Natural killer cell treated with Interleukin-12 subunit alpha and Interleukin-12 subunit beta and Interleukin-15 and Interleukin-18, amount 100 ng/mL, for 72 hours (primary cell): ENCODE data around the gene AUTS2. TPM values are rescaled to one million over a fixed set of nuclear protein-coding genes. Genes with fewer than 3 reads are reported as not detected.

Experiments used
- ATAC-seq, 2 donors: fragments of 150-1000 bp; cut with Tn5 transposase in 1 of 2; sonication (Bioruptor Pico), chemical (Tn5 transposase) in 1 of 2; 2 replicates each; pipeline ENCODE4 v1.10.0; 2021
- DNase-seq: peaks from one replicate; pipeline ENCODE4 v3.0.0; 2022; ENCODE audit warnings: low spot score
- H3K27ac Mint-ChIP-seq, 2 donors: 1 replicate in 1 of 2; 2 replicates in 1 of 2; pipeline ENCODE4 v1.8.0; 2022; ENCODE audit warnings: mixed read lengths in 2 of 2, mild to moderate bottlenecking in 1 of 2, moderate library complexity in 1 of 2
- H3K27me3 Mint-ChIP-seq, 2 donors: 1 replicate in 1 of 2; 2 replicates in 1 of 2; pipeline ENCODE4 v1.8.0; 2022; ENCODE audit warnings: mixed read lengths in 2 of 2
- H3K36me3 Mint-ChIP-seq: one replicate; pipeline ENCODE4 v1.8.0; 2022; ENCODE audit warnings: mixed read lengths
- H3K4me1 Mint-ChIP-seq, 2 donors: 1 replicate in 1 of 2; 2 replicates in 1 of 2; pipeline ENCODE4 v1.8.0; 2022; ENCODE audit warnings: low read depth in 2 of 2, mixed read lengths in 2 of 2, mild to moderate bottlenecking in 1 of 2
- H3K4me3 Mint-ChIP-seq: one replicate; pipeline ENCODE4 v1.8.0; 2022; ENCODE audit warnings: mixed read lengths
- H3K9me3 Mint-ChIP-seq: 2 replicates; pipeline ENCODE4 v1.8.0; 2022; ENCODE audit warnings: mixed read lengths
- total RNA-seq, 2 donors: library from RNA; stranded (reverse); gene quantifications; one replicate each; pipeline ENCODE4 v1.2.3, GENCODE V29; 2022

Gene AUTS2
- total RNA-seq, 2 donors from 2014 or later: 14.3 to 43.0 TPM

GRCh38 chr7:70710651-70711050, 1112.4 kb downstream of the AUTS2 start:
- H3K27ac Mint-ChIP-seq: peak overlapping the region; percentile 21 to 56
- ATAC-seq (no peak), DNase-seq (no peak)
- no peaks in the 10 kb centered on the region for H3K27me3 Mint-ChIP-seq
- H3K9me3 Mint-ChIP-seq: no peaks in the 10 kb centered on the region
- peaks cover 11% of the 10 kb centered on the region for H3K36me3 Mint-ChIP-seq
- H3K4me3 Mint-ChIP-seq: peak overlapping the region; percentile 44
- H3K4me1 Mint-ChIP-seq: peaks cover 54% of the 10 kb centered on the region in 2 donors

GRCh38 chr7:70711452-70711851, 1113.2 kb downstream of the AUTS2 start:
- Mint-ChIP-seq H3K36me3 (peaks cover 11% of the 10 kb centered on the region), H3K27ac (no peak overlapping the region), H3K27me3 (no peaks in the 10 kb centered on the region), H3K9me3 (no peaks in the 10 kb centered on the region), H3K4me3 (no peak overlapping the region), H3K4me1 (peaks cover 46 to 47% of the 10 kb centered on the region in 2 donors)
- ATAC-seq (no peak), DNase-seq (no peak)

GRCh38 chr7:70712942-70713341, 1114.7 kb downstream of the AUTS2 start:
- H3K27me3 Mint-ChIP-seq: no peaks in the 10 kb centered on the region

GRCh38 chr7:70714506-70715038, 1116.3 kb downstream of the AUTS2 start:
- Mint-ChIP-seq H3K27me3 (no peaks in the 10 kb centered on the region), H3K27ac (peak overlapping the region; percentile 7 to 48), H3K4me3 (no peak overlapping the region), H3K4me1 (peaks cover 55 to 58% of the 10 kb centered on the region in 2 donors), H3K9me3 (no peaks in the 10 kb centered on the region), H3K36me3 (peaks cover 11% of the 10 kb centered on the region)
- no peak for ATAC-seq
- no peak for DNase-seq

More at GRCh38 chr7:70712942-70713341, 1114.7 kb downstream of the AUTS2 start:
- Mint-ChIP-seq H3K27ac (peak overlapping the region in 1 of 2 donors; percentile 2), H3K4me3 (no peak overlapping the region), H3K4me1 (peaks cover 43 to 46% of the 10 kb centered on the region in 2 donors), H3K36me3 (peaks cover 11% of the 10 kb centered on the region), H3K9me3 (no peaks in the 10 kb centered on the region)
- no peak for DNase-seq
- ATAC-seq: no peak

- peak overlapping the region; percentile 7 to 47 for H3K27ac Mint-ChIP-seq
- H3K36me3 Mint-ChIP-seq: peaks cover 12% of the 10 kb centered on the region
- ATAC-seq (no peak), DNase-seq (no peak)
- no peak overlapping the region for H3K4me3 Mint-ChIP-seq
- peaks cover 60 to 62% of the 10 kb centered on the region in 2 donors for H3K4me1 Mint-ChIP-seq
- no peaks in the 10 kb centered on the region for H3K9me3 Mint-ChIP-seq
- no peaks in the 10 kb centered on the region for H3K27me3 Mint-ChIP-seq
Measured at GRCh38 chr7:70717553-70718329, 1119.5 kb downstream of the AUTS2 start.

GRCh38 chr7:70719125-70719524, 1120.8 kb downstream of the AUTS2 start:
- Mint-ChIP-seq H3K27me3 (no peaks in the 10 kb centered on the region), H3K9me3 (no peaks in the 10 kb centered on the region), H3K36me3 (peaks cover 12% of the 10 kb centered on the region), H3K4me1 (peaks cover 57 to 63% of the 10 kb centered on the region in 2 donors), H3K4me3 (no peak overlapping the region), H3K27ac (peak overlapping the region in 1 of 2 donors; percentile 47)
- no peak for ATAC-seq
- no peak for DNase-seq

GRCh38 chr7:70720191-70720873, 1122.1 kb downstream of the AUTS2 start:
- H3K9me3 Mint-ChIP-seq: no peaks in the 10 kb centered on the region
- ATAC-seq (no peak), DNase-seq (no peak)
- peaks cover 4% of the 10 kb centered on the region for H3K36me3 Mint-ChIP-seq
- H3K4me1 Mint-ChIP-seq: peaks cover 58 to 59% of the 10 kb centered on the region in 2 donors
- no peaks in the 10 kb centered on the region for H3K27me3 Mint-ChIP-seq
- peak overlapping the region; percentile 88 for H3K4me3 Mint-ChIP-seq
- peak overlapping the region; percentile 77 to 91 for H3K27ac Mint-ChIP-seq

GRCh38 chr7:70721500-70721899, 1123.2 kb downstream of the AUTS2 start:
- peak overlapping the region in 1 of 2 donors; percentile 70 for H3K27ac Mint-ChIP-seq
- no peaks in the 10 kb centered on the region for H3K9me3 Mint-ChIP-seq
- ATAC-seq (no peak), DNase-seq (no peak)
- no peak overlapping the region for H3K4me3 Mint-ChIP-seq
- H3K27me3 Mint-ChIP-seq: no peaks in the 10 kb centered on the region
- peaks cover 56 to 60% of the 10 kb centered on the region in 2 donors for H3K4me1 Mint-ChIP-seq
- H3K36me3 Mint-ChIP-seq: peaks cover 4% of the 10 kb centered on the region

- ATAC-seq: no peak
- peaks cover 48 to 58% of the 10 kb centered on the region in 2 donors for H3K4me1 Mint-ChIP-seq
- no peaks in the 10 kb centered on the region for H3K9me3 Mint-ChIP-seq
- no peak overlapping the region for H3K4me3 Mint-ChIP-seq
- H3K36me3 Mint-ChIP-seq: peaks cover 4% of the 10 kb centered on the region
- DNase-seq: no peak
- H3K27me3 Mint-ChIP-seq: no peaks in the 10 kb centered on the region
- peak overlapping the region in 1 of 2 donors; percentile 43 for H3K27ac Mint-ChIP-seq
Measured at GRCh38 chr7:70723339-70723738, 1125.1 kb downstream of the AUTS2 start.

GRCh38 chr7:70725448-70725847, 1127.2 kb downstream of the AUTS2 start:
- no peak for ATAC-seq
- no peaks in the 10 kb centered on the region for H3K36me3 Mint-ChIP-seq
- H3K4me1 Mint-ChIP-seq: peaks cover 38 to 48% of the 10 kb centered on the region in 2 donors

GRCh38 chr7:70726294-70726693, 1128.0 kb downstream of the AUTS2 start:
- H3K4me1 Mint-ChIP-seq: peaks cover 30 to 43% of the 10 kb centered on the region in 2 donors
- no peak for DNase-seq
- H3K36me3 Mint-ChIP-seq: no peaks in the 10 kb centered on the region
- peak overlapping the region in 1 of 2 donors; percentile 71 for H3K27ac Mint-ChIP-seq
- no peak for ATAC-seq
- no peaks in the 10 kb centered on the region for H3K9me3 Mint-ChIP-seq
- H3K27me3 Mint-ChIP-seq: no peaks in the 10 kb centered on the region
- H3K4me3 Mint-ChIP-seq: no peak overlapping the region

More at GRCh38 chr7:70725448-70725847, 1127.2 kb downstream of the AUTS2 start:
- Mint-ChIP-seq H3K9me3 (no peaks in the 10 kb centered on the region), H3K27me3 (no peaks in the 10 kb centered on the region), H3K4me3 (no peak overlapping the region), H3K27ac (peak overlapping the region in 1 of 2 donors; percentile 71)
- no peak for DNase-seq

GRCh38 chr7:70726951-70727378, 1128.7 kb downstream of the AUTS2 start:
- H3K4me3 Mint-ChIP-seq: no peak overlapping the region
- peaks cover 28 to 43% of the 10 kb centered on the region in 2 donors for H3K4me1 Mint-ChIP-seq
- no peak for ATAC-seq
- H3K36me3 Mint-ChIP-seq: no peaks in the 10 kb centered on the region
- no peak for DNase-seq
- H3K27ac Mint-ChIP-seq: peak overlapping the region in 1 of 2 donors; percentile 29
- no peaks in the 10 kb centered on the region for H3K9me3 Mint-ChIP-seq
- no peaks in the 10 kb centered on the region for H3K27me3 Mint-ChIP-seq

- no peak for DNase-seq
- Mint-ChIP-seq H3K27me3 (no peaks in the 10 kb centered on the region), H3K27ac (peak overlapping the region in 1 of 2 donors; percentile 62), H3K36me3 (no peaks in the 10 kb centered on the region), H3K4me3 (no peak overlapping the region), H3K4me1 (peaks cover 36 to 44% of the 10 kb centered on the region in 2 donors), H3K9me3 (no peaks in the 10 kb centered on the region)
- ATAC-seq: no peak
Measured at GRCh38 chr7:70727861-70728260, 1129.6 kb downstream of the AUTS2 start.
